ENCODE data around the gene RASSF5. TPM values are rescaled to one million over a fixed set of nuclear protein-coding genes. Genes with fewer than 3 reads are reported as not detected.

RASSF5 gene
- polyA plus RNA-seq, 1 donor (not counting 4 experiments of a cell fraction or from before 2014, with no cell fraction given), result 2.4 TPM

GRCh38 chr1:206570529-206570928, 63.2 kb downstream of the RASSF5 start:
- no peak overlapping the region for H3K4me2 ChIP-seq (ENCODE audit: control insufficient read depth, extremely low read depth, insufficient read depth, low read depth, low read length)
- no peak overlapping the region for H3K4me3 ChIP-seq (ENCODE audit: control insufficient read depth in 2 of 3, extremely low read depth in 1 of 3, insufficient read depth in 2 of 3, low read depth in 1 of 3, low read length in 3 of 3)
- H3K9me3 ChIP-seq (ENCODE audit: control insufficient read depth, low read depth, low read length), result no peaks in the 10 kb centered on the region
- no peaks in the 10 kb centered on the region for H4K20me1 ChIP-seq (ENCODE audit: control insufficient read depth, extremely low read depth, insufficient read depth, low read length)
- no peaks in the 10 kb centered on the region for H3K4me1 ChIP-seq (ENCODE audit: control insufficient read depth, extremely low read depth, insufficient read depth, low read length)
- DNase-seq (ENCODE audit: low read depth, low spot score) (no peak), FAIRE-seq (no peak)
- no peaks in the 10 kb centered on the region for H3K79me2 ChIP-seq (ENCODE audit: control insufficient read depth, insufficient read depth, low read length)
- no peak overlapping the region for H2AFZ ChIP-seq (ENCODE audit: control insufficient read depth, low read length)
- no peaks in the 10 kb centered on the region for H3K36me3 ChIP-seq (ENCODE audit: control insufficient read depth in 2 of 2, extremely low read depth in 1 of 2, insufficient read depth in 2 of 2, low read length in 2 of 2)
- TF ChIP-seq EZH2 (IDR thresholded peaks at IDR 0.05; ENCODE audit: low read length) (no peak), CTCF (optimal IDR thresholded peaks at IDR 0.05 in 1 of 3, IDR thresholded peaks at IDR 0.05 in 1 of 3, conservative IDR thresholded peaks at IDR 0.05 in 1 of 3; ENCODE audit: extremely low read depth in 1 of 3, insufficient read depth in 2 of 3, low read length in 3 of 3) (no peak)
- no peaks in the 10 kb centered on the region for H3K9me1 ChIP-seq (ENCODE audit: control insufficient read depth, extremely low read depth, insufficient read depth, low read length)
- no peak overlapping the region for H3K9ac ChIP-seq (ENCODE audit: control insufficient read depth, extremely low read depth, insufficient read depth, low read length)
- no peak overlapping the region for H3K27ac ChIP-seq (ENCODE audit: control insufficient read depth, insufficient read depth, low read length)
- dilution Hi-C loops (cut with MboI; ENCODE audit: extremely low pct_ligation_motif_present, low sequenced_read_pairs), result no loop called here
- H3K27me3 ChIP-seq (ENCODE audit: control insufficient read depth, extremely low read depth, insufficient read depth, low read length), result peaks cover 4% of the 10 kb centered on the region

- Histone ChIP-seq H3K4me3 (ENCODE audit: control insufficient read depth in 2 of 3, extremely low read depth in 1 of 3, insufficient read depth in 2 of 3, low read depth in 1 of 3, low read length in 3 of 3) (no peak overlapping the region), H3K79me2 (ENCODE audit: control insufficient read depth, insufficient read depth, low read length) (no peaks in the 10 kb centered on the region), H3K36me3 (ENCODE audit: control insufficient read depth in 2 of 2, extremely low read depth in 1 of 2, insufficient read depth in 2 of 2, low read length in 2 of 2) (no peaks in the 10 kb centered on the region), H4K20me1 (ENCODE audit: control insufficient read depth, extremely low read depth, insufficient read depth, low read length) (no peaks in the 10 kb centered on the region), H3K27ac (ENCODE audit: control insufficient read depth, insufficient read depth, low read length) (no peak overlapping the region), H3K27me3 (ENCODE audit: control insufficient read depth, extremely low read depth, insufficient read depth, low read length) (no peaks in the 10 kb centered on the region), H3K4me1 (ENCODE audit: control insufficient read depth, extremely low read depth, insufficient read depth, low read length) (no peaks in the 10 kb centered on the region), H3K4me2 (ENCODE audit: control insufficient read depth, extremely low read depth, insufficient read depth, low read depth, low read length) (no peak overlapping the region), H3K9me3 (ENCODE audit: control insufficient read depth, low read depth, low read length) (no peaks in the 10 kb centered on the region), H2AFZ (ENCODE audit: control insufficient read depth, low read length) (no peak overlapping the region), H3K9ac (ENCODE audit: control insufficient read depth, extremely low read depth, insufficient read depth, low read length) (no peak overlapping the region), H3K9me1 (ENCODE audit: control insufficient read depth, extremely low read depth, insufficient read depth, low read length) (no peaks in the 10 kb centered on the region)
- dilution Hi-C loops (cut with MboI; ENCODE audit: extremely low pct_ligation_motif_present, low sequenced_read_pairs), result no loop called here
- FAIRE-seq (no peak), DNase-seq (ENCODE audit: low read depth, low spot score) (no peak)
- no peak for TF ChIP-seq EZH2 (IDR thresholded peaks at IDR 0.05; ENCODE audit: low read length)
- TF ChIP-seq CTCF (optimal IDR thresholded peaks at IDR 0.05 in 1 of 3, IDR thresholded peaks at IDR 0.05 in 1 of 3, conservative IDR thresholded peaks at IDR 0.05 in 1 of 3; ENCODE audit: extremely low read depth in 1 of 3, insufficient read depth in 2 of 3, low read length in 3 of 3), result no peak
These were observed 65.5 kb downstream of the RASSF5 start for GRCh38 chr1:206572835-206573234.

Measured in keratinocyte (primary cell).